Stimulated activated CD8-positive, alpha-beta memory T cell treated with anti-CD3 and anti-CD28 coated beads, Interleukin-4, amount 100 ng/mL, for 4 hours (primary cell): ENCODE data around the gene NKX1-1.
"Not testable (repeated sequence)": the region's sequence is repeated elsewhere in the genome, so short reads cannot be mapped to it uniquely, and the experiment has no call there.

Experiments
- DNase-seq, 2 donors: peaks; one replicate each; pipeline ENCODE4 v3.0.0-alpha.2; 2020; ENCODE audit warnings: low read depth in 2 of 2, low spot score in 1 of 2

The NKX1-1 gene

DNA sequence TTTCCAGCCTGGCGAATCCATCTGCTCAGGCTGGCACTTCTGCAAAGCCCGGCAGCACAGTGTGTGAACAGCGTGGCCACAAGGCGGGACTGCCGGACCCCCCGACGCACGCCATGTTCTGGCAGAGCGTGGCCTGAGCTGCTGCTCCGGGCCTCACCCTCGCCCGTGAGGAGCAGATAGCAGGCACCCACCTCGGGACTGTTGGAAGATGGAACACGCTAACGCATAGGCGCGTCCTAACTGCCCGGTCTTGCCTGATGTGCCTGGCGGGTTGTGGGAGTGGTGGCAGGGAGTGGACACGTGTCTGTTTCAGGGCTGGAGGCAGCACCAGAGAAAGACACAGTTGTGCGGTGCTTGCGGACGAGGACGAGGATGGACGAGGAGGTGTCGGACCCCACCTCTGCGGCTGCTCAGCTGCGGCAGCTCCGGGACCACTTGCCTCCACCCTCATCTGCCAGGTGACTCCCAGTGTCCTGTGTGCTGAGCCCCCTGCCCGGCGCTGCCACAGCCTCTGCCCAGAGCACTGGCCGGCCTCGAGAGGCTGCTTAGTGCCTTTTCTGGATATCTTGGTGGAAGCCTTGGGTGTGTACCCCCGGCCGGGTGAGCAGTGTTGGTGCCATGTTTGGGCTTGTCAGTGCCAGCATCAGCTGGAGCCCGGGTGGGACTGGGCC, 31.1 kb downstream of the NKX1-1 start:
- DNase-seq, result no peak

DNA sequence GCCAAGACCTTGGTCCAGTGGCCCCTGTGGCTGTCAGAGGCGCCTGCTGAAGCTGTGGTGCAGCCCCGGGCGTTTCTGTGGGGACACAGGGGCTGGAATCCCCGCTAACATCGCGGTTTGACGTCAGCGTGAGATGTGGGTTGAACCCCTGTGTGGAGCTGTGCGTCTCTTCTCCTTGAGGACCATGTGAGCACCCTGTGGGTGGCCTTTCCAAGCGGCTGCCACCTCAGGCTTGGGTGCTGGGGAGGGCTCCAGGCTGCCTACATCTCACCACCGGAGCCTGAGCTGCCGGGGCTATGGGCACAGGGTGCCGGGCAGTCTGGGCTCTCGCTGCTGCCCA, 31.6 kb downstream of the NKX1-1 start:
- DNase-seq, result no peak

DNA sequence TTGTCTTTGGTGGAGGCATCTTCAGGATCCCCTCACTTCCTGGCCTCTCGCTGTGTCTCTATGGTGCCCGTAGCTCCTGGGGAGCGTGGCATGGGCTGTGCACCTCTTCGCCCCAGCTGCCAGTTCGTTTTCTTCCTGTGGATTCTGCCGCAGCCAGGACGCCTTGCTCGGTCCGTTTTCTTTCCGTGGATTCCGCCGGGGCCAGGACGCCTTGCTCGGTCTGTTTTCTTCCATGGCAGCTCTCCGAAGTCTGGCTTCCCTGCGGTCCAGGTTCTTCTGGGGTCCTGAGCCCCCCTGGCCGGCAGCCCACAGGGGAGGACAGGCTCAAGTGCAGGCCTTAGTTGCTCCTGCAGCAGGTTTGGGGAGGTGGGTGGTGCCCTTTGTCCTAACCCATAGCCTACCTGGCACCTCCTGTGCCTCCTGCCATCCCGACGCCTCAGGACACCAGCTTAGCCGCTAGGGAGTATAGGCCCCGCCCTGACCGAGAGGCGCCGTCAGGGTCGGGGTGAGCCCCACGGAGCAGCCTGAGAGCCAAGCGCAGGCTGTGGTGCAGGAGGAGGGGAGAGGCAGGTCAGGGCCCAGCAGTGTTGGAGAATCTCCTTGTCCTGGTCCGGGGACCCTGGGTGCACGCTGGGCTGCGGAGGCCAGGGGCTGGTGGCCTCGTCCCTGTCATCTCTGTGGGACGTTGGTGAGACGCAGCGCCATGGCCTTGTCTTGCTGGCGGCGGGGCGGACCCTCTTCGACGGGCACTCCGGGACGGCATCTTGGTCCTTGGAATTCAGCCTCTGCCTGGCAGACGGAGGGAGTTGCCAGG, 32.1 kb downstream of the NKX1-1 start:
- DNase-seq, result no peak

DNA sequence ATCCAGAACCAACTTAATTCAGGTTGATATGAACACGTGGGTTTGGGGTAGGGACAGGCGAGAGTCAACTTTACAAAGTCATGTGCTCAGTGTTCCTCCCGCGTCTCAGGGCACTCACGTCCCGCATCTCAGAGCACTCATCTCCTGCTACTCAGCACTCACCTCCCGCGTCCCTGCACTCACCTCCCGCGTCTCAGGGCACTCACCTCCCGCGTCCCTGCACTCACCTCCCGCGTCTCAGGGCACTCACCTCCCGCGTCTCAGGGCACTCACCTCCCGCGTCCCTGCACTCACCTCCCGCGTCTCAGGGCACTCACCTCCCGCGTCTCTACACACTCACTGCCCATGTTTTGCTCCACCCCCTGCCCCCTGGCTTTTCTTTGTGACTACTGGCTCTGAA, 33.7 kb downstream of the NKX1-1 start:
- not testable (repeated sequence) for DNase-seq

DNA sequence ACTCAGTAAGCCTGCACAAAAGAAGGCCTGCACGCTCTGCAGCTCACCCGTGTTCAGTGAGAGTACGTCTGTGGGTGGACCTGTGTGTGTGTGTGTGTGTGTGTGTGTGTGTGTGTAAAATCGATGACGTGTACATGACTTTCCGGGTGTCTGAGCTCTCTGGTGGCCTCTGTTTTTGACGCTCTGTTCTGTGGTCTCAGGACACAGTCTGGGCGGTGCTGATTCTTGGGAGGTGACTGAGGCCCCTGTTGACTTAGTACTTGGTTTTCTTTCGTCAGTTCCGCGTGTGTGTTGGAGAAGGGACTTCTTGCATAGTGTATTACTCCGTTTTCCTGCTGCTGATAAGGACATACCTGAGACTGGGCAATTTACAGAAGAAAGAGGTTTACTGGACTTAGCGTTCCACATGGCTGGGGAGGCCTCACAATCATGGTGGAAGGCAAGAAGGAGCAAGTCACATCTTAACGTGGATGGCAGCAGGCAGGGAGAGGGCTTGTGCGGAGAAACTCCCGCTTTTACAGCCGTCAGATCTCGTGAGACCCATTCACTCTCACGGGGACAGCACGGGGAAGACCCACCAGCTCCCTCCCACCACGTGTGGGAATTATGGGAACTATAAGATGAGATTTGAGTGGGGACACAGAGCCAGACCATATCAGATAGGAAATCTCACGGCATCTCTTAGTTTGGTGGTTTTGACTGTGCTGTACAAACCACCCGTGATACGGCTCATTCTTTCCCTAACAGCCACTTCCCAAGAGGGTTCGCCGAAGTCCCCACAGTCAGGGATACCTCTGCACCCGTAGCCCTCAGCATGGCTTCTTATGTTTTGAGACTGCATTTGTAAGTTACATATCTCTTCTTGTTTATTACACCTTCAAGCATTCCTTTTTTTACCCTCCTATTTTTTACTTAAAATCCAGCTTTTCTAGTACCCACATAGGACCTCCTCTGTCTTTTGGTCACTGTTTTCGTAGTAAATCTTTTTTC, 34.8 kb downstream of the NKX1-1 start:
- no peak for DNase-seq

DNA sequence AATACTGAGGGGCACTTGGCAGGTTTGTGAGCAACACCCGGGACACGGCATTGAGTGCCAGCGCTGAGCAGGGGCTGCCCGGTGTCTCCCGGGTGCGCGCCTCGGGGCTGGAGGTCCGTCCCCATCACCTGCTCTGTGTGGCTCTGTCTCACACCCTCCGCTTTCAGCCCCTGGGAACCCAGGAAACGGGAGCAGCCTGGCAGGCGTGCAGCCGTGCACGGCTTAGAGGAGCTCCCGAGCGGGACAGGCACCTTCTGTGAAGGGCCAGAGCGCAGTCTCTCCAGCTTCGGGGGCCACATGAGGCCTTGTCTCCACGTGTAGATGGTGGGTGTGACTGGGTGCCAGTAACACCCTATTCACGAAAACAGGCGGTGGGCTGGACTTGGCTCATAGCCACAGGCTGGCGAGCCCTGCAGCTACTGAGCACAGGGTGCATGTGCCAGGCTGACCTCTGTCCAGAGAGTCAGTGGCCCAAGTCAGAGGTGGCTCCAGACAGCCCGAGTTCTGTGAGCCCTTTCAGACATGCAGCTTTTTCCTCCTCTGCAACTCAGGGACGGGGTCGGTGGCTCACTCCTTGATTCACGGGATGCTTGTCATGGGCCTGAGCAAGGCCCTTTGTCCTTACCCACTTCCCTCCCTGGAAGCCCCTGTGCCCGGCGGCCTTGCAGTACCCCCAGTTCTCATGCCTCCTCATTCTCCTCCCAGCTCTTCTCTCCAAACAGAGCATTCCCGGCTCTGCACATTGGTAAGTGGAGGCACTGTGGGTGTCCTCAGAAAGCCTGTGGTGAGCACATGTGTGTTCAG, 35.7 kb downstream of the NKX1-1 start:
- DNase-seq, result no peak

DNA sequence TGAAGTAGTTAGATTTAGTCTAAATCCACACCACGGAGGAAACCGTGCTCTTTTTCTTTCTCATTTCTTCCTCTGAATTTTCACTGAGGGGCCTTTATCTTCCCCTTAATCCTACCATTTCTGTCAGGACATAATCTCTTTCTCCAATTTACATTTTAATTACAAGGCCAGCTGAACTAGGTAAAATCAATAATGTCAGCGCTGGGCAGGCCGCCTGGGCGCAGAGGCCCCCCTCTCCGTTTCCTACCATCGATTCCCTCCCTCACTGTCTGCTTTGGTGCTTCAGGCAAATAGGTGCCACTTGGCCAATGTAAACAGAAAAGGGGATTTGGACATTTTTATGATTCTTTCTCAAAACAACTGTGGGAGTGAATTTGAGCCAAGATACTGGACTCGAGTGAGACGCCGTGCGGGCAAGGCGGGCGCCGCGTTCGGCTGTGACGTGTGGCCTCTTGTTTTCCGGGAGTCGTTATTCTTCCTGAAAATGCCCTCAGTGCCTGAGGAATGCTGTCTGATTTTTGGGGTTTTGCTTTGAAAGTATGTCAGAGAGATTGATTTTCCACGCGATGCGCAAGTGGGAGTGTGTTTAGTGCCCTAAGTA, 36.7 kb downstream of the NKX1-1 start:
- DNase-seq, result no peak

DNA sequence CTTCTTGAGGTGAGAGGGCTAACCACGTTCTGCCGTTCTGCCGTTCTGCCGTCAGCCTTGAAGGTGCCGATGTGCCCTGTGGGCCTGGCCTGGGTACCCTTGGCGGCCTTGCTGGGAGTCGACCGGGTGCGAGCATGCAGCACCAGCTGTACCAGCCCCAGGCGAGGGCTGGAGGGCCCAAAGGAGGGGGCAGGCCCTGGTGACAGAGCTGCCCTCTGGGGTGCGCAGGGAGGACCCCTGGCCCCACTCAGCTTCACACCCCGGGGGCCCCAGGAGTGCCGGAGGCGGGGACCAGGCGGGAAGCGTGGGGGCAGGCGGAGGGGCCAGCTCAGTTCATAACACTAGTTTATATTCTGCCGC, 37.2 kb downstream of the NKX1-1 start:
- no peak for DNase-seq

DNA sequence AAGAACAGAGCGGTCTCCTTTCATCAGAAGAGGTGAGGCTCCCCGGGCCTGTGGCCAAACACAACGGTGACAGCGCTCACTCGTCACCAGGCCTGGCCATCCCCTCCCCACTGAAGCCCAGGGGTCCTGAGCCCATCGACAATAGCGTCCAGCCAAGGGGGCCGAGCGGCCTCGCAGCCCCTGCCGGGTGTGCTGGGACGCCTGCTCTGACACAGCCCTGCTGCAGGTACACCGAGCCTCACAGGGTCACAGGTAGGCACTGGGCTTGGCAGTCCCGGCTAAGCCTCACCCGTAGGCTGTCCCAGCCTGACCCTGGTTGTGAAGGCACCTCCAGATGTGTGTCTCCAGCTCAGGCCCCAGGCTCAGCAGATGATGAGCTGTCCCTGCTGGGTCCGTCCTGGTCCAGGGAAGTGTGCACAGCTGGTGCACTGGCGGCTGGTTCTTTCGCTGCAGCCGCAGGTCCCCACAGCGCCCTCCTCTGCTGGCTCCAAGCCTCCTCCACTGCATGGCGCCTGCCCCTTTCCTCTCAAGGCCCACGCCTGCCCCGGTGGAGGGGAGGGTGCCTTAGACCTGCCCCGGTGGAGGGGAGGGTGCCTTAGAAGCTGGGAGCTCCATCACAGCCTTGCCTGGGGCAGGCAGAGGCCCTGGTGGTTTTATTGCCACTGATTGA, 37.7 kb downstream of the NKX1-1 start:
- DNase-seq, result no peak

DNA sequence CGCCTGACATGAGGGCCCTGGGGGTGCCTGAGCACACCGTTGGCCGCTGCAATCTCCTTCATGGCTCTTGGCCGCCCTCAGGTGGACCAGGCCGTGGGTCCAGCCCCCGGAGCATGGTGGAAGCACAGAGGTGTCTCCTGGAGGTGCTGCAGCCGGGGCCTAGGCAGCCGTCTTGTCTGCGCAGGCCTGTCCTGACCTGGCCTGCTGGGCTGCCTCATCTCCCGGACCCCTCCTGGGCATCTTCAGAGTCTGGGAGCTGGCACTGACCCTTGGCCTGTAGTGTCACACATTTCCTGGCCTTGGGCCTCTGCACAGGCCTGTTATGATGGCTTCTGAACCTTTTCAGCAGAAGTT, 38.3 kb downstream of the NKX1-1 start:
- no peak for DNase-seq

DNA sequence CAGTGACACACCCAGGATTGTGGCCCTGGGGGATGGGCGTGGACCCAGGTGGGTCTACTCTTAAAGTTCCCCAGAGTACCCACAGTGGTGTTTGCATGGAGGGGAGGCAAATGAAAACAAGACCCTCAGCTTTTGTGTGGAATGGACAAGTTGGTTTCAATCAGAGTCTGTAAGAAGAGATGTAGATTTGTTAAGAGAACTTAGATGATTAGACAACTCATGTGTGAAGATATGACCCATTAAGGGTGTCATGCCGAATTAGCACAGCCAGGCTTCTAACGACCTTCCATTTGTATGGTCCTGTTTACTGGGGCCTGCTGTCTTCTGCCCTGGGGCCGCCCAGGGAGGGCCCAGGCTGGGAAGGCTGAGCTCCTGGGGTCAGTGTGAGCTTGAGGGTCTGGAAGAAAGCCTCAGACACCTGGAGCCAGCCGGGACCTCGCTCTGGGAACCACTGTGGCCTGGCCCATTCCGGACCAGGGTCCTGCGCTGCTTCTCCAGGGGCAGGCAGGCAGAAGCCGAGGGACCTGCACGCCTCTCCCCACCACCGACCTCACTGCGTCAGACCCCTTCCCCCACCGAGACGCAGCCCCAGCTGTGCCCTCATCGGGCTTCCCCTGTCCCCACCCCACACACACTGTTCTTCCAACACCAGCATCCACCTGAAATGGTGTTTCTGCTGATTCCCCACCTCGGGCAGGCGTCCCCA, 38.9 kb downstream of the NKX1-1 start:
- no peak for DNase-seq

DNA sequence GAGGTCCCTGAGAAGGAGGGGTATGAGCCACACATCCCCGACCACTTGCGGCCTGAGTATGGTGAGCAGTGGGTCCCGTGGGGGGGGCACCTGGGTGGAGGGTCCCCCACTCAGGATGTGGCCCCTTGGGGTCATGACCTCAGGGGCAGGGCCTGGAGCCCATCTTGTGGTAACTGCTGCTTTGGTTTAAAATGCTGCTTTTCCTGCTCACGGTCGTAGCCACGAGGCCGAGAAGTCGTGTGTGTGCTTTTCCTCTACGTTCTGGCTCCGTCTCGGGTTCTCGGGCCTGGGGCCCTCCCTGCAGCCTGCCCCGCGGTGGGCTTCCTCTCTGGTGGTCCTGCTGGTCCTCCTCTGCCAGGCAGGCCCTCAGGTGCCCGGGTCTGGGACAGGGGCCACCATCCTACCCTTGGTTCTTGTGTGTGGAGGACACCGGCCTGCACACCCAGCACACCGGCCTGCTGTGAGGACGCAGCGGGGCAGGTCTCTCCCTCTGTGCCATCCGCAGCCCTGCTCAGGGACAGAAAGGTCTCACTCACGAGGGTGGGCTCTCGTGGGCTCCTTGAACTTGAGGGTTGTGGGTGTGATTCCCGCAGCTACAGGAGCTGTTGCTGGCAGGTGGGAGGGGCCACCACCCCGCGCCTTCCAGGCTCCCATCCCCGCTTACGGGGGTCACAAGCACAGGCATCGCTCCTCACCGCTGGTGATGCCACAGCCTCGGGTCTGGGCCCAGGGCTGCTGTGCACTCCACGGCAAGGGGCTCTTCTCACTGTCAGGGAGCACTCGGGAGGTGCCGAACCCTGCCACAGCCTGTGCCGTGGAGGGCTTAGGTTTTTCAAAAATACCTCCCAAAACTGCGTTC, 39.6 kb downstream of the NKX1-1 start:
- DNase-seq, result no peak

DNA sequence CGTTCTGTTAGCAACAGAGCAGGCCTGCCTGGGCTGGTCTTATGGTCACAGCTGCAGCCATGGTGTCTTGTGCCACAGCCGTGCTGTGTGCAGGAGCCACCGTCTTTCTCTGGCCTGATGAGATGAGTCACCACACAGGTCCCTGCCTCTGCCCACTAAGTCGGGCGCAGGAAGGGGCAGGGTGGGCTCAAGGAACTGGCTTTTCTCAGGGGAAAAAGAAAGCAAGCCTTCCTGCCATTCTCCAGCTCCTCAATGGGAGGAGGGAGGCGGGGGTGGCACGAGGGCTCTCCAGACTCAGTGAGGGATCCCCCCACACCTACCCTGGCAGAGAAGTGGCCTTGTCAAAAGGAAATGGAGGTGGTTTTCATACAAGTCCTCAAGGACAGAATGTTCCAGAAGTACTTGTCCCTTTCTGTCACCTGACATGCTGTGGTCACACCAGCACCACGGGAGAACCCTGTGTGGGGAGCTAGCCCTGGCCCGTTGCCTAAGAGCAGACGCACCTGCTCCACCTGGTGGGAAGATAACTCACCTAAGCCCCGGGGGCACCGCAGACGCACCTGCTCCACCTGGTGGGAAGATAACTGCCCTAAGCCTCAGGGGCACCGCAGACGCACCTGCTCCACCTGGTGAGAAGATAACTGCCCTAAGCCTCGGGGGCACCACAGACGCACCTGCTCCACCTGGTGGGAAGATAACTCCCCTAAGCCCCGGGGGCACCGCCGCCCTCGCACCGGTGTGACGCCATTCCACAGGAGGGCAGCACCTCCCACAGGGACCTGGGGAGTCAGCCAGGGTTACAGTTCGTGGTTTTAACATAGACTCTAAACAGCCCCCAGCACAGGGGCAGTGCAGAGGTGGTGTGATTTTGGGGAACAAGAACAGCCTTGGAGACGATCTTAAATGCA, 40.7 kb downstream of the NKX1-1 start:
- no peak for DNase-seq

DNA sequence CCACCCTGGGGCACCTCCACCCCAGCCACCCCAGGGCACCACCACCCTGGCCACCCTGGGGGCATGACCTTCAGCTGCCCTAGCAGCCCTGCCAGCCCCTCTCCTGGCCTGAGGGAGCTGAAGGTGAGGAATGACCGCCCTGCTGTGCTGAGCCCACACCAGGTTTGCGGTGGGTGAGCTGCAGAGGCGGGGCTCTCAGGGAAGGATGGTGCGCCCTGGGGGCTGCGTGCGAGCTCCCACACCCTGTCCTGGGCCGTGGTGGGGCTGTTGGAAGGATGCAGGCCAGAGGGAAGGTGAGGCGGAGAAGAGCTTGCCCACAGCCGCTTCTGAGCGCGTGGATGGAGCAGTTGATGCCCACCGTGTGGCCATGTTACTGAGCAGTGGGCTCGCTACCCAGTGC, 41.5 kb downstream of the NKX1-1 start:
- no peak for DNase-seq

DNA sequence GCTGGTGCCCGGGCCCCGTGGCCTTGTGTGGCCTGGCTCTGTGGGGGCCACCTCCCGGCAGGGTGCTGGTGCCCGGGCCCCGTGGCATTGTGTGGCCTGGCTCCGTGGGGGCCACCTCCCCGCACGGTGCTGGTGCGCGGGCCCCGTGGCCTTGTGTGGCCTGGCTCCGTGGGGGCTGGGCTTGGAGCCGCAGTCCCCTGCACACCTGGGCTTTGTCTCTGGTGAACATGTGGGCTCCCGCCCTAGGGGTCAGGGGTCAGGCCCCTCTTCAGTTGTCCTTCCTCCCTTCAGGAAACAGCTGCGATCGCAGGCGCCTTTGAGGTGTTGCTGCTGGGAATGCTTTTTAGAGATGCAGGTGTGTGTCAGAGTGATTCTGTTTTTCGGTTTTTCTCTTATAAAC, 42.0 kb downstream of the NKX1-1 start:
- no peak for DNase-seq

DNA sequence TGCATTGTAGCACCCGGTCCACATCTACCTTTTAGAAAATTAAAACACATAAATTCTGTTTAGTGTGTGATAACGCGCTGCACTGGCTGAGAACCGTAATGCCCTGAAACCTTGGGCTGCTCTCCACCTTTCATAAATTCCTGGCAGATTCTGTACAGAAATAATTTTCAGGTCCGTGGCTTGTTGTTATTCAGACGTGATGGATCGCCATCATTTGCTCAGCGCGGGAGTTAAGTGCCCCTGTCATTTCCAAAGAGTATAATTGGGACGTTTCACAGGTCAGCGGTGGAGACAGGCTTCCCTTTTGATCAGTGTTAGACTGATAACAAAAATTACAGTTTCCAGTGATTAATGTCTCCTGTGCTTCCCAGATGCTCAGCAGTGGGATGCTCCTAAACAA, 42.7 kb downstream of the NKX1-1 start:
- no peak for DNase-seq

DNA sequence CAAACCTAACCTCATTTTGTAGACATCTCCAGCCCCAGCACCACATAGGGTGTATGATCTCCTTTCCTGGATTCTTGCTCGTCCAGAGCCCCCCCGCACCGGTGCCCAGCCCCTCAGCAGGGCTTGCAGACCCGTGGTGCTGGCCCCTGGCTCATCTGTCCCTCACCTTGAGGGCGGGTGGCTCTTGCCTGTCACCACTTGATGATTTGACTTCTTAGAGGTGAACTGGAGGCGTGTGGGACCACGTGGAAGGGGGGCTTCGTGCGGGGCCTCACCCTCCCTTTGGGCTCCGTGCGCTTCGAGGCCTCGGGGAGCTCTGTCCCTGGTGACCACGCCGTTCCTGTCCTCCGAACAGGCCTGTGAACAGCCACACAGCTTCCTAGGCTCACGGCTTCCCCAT, 43.7 kb downstream of the NKX1-1 start:
- no peak for DNase-seq

DNA sequence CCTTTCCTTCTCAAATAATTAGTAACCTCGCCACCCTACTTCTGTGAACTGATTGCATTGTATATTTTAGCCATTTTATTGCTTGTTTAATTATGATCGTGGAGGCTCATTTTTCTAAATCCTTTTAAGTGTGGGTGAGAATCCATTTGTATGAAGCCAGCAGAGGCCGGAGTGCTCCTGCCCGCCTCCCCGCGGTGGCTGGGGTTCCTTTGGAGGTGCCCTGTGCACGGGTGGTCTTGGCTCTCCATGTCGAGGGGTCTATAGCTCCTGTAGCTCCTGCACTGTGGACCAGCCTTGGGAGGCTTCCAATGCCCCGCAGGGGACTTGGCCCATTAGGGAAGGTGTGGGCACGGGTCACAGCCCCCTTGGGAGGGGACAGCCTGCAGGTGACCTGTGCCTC, 44.2 kb downstream of the NKX1-1 start:
- no peak for DNase-seq
